K562 (cell line): ENCODE results near the gene ZFYVE27. TPM values are rescaled to one million over a fixed set of nuclear protein-coding genes. Genes with fewer than 3 reads are reported as not detected.

Source experiments
- polyA plus RNA-seq, 8 experiments: library from polyadenylated mRNA; depleted of rRNA in 4 of 8; stranded (reverse) in 5 of 8; unstranded in 3 of 8; fragments of >200 nt; fragmentation: Nextera tagmentation in 2 of 8; fragmentation: Illumina TruSeq in 1 of 8; extraction: Ambion mirVana in 2 of 8; extraction: Trizol in 1 of 8; gene quantifications; 2 replicates each; pipeline versions ENCODE4 v1.2.1 to v1.2.3, GENCODE V29; 2011 to 2014; ENCODE audit warnings: inconsistent platforms in 1 of 8, missing spikeins in 1 of 8
- total RNA-seq, 7 experiments: library from RNA; depleted of rRNA in 6 of 7; stranded (reverse); fragments of >200 nt in 6 of 7; fragmentation: Illumina TruSeq in 2 of 7; extraction: Trizol in 2 of 7; gene quantifications; 2 replicates each; pipeline versions ENCODE4 v1.2.1 to v1.2.3, GENCODE V29; 2011 to 2021; ENCODE audit warnings: low replicate concordance in 1 of 7
- TF ChIP-seq, protein P1 (sequence below), 2 experiments: fragments of 450-650 bp; IDR thresholded peaks; 2 replicates each; pipeline ENCODE4 v1.6.1; 2016; ENCODE audit warnings: mild to moderate bottlenecking in 2 of 2, borderline replicate concordance in 1 of 2, low read depth in 1 of 2, moderate library complexity in 1 of 2

The ZFYVE27 gene
- total and polyA plus RNA-seq, 9 of the 15 experiments (the other 6 are each of a cell fraction or from before 2014, with no cell fraction given) = 0.81 to 21.9 (median 15.3) TPM

DNA sequence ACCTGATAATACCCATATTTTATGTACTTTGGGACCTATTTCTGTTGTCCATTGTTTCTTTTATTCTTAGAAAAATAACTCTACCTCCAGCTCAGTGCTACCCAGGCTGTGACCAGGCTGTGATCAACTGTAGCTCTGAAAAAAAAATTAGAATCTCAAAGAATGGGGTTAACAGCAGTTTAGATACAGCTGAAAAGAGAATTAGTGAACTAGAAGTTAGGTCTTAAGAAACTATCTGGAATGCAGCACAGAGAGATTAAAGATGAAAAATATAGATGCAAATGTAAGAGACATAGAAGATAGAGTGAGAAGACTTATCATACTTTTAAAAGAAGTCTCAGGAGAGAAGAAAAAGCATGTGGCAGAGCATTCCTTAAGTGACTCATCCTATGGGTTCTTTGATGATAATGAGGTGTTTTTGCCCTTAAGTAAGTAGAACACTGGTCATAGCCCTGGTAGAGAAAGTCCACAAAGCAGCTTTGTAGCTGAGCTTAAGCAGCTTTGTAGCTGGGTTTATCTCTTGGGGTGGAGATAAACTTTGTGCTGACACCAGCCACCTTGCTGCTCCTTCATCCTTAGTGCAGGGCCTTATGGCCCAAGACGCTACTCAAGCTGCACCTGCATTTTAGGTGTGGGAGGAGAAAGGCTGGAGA, 62.2 kb downstream of the ZFYVE27 start (continued):
- TF ChIP-seq, protein P1, sequence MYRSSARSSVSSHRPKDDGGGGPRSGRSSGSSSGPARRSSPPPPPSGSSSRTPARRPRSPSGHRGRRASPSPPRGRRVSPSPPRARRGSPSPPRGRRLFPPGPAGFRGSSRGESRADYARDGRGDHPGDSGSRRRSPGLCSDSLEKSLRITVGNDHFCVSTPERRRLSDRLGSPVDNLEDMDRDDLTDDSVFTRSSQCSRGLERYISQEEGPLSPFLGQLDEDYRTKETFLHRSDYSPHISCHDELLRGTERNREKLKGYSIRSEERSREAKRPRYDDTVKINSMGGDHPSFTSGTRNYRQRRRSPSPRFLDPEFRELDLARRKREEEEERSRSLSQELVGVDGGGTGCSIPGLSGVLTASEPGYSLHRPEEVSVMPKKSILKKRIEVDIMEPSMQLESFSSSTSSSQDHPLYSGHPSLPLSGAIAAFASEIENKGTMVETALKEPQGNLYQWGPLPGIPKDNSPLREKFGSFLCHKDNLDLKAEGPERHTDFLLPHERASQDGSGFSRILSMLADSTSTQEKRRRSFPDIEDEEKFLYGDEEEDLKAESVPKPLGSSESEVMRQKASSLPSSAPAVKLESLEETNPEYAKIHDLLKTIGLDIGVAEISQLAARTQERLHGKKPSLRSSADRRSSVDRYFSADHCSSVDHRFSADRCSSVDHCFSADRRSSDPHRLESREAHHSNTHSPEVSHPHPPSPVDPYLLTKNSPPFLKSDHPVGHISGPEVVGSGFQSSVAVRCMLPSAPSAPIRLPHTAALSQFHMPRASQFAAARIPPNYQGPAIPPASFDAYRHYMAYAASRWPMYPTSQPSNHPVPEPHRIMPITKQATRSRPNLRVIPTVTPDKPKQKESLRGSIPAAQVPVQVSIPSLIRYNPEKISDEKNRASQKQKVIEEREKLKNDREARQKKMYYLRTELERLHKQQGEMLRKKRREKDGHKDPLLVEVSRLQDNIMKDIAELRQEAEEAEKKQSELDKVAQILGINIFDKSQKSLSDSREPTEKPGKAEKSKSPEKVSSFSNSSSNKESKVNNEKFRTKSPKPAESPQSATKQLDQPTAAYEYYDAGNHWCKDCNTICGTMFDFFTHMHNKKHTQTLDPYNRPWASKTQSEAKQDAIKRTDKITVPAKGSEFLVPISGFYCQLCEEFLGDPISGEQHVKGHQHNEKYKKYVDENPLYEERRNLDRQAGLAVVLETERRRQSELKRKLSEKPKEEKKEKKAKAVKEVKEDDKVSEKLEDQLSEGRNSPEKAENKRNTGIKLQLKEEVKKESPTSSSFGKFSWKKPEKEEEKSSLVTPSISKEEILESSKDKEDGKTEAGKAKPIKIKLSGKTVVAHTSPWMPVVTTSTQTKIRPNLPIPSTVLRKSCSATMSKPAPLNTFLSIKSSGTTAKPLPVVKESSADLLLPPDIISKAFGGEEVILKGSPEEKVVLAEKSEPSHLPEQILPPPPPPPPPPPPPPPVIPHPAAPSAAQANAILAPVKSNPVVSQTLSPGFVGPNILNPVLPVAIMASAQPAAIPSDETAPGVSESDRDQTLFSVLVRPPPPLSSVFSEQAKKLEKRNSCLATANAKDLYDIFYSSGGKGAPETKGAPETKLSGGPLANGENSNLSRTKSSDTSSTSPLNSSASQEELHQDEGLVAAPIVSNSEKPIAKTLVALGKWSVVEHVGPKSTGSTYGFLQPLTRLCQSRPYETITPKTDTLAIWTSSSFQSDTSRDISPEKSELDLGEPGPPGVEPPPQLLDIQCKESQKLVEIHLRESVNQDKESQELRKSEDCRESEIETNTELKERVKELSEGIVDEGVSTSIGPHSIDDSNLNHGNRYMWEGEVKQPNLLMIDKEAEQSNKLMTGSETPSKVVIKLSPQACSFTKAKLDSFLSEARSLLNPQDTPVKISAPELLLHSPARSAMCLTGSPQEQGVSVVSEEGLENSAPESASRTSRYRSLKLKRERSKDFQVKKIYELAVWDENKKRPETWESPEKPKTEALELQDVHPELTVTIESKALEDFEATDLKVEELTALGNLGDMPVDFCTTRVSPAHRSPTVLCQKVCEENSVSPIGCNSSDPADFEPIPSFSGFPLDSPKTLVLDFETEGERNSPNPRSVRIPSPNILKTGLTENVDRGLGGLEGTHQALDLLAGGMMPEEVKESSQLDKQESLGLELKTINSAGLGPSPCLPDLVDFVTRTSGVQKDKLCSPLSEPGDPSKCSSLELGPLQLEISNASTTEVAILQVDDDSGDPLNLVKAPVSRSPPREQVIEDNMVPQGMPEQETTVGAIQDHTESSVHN (IDR thresholded peaks at IDR 0.05; ENCODE audit: borderline replicate concordance in 1 of 2, low read depth in 1 of 2) = no peak
